Osteoblast (primary cell): ENCODE data around the gene MAPKAPK3. TPM values are rescaled to one million over a fixed set of nuclear protein-coding genes. Genes with fewer than 3 reads are reported as not detected.

Source experiments
- DNase-seq: peaks from one replicate; pipeline ENCODE4 v3.0.0; 2011; ENCODE audit warnings: low spot score, mixed read lengths; ENCODE audit not compliant: insufficient read length; ENCODE audit errors: missing footprints
- H2AFZ ChIP-seq: 2 replicates; pipeline ENCODE4 v1.6.0; 2011; ENCODE audit warnings: mild to moderate bottlenecking, low read length
- H3K27ac ChIP-seq: 2 replicates; pipeline ENCODE4 v1.5.1; 2011; ENCODE audit warnings: mild to moderate bottlenecking, low read depth, low read length, moderate library complexity
- H3K27me3 ChIP-seq: 2 replicates; pipeline ENCODE4 v1.6.0; 2012; ENCODE audit warnings: mild to moderate bottlenecking, control low read depth, inconsistent platforms, low read length, moderate library complexity; ENCODE audit not compliant: insufficient read depth
- H3K36me3 ChIP-seq: 2 replicates; pipeline ENCODE4 v1.5.1; 2011; ENCODE audit warnings: mild to moderate bottlenecking, low read length, control low read depth, moderate library complexity; ENCODE audit not compliant: insufficient read depth
- H3K4me1 ChIP-seq: 2 replicates; pipeline ENCODE4 v1.5.1; 2011; ENCODE audit warnings: mild to moderate bottlenecking, low read length, control low read depth, moderate library complexity; ENCODE audit not compliant: insufficient read depth
- H3K4me2 ChIP-seq: 2 replicates; pipeline ENCODE4 v1.6.0; 2011; ENCODE audit warnings: mild to moderate bottlenecking, low read length; ENCODE audit not compliant: insufficient read depth
- H3K4me3 ChIP-seq: fragments of 200-600 bp; sonication (generic); 3 replicates; pipeline ENCODE4 v1.5.1; 2012; ENCODE audit warnings: mild to moderate bottlenecking, low read length, inconsistent platforms; ENCODE audit not compliant: insufficient read depth
- H3K79me2 ChIP-seq: 2 replicates; pipeline ENCODE4 v1.6.0; 2012; ENCODE audit warnings: mild to moderate bottlenecking, low read length, control low read depth, inconsistent platforms; ENCODE audit not compliant: insufficient read depth
- H3K9me3 ChIP-seq: 2 replicates; pipeline ENCODE4 v1.5.1; 2011; ENCODE audit warnings: low read depth, low read length, control low read depth
- H4K20me1 ChIP-seq: 2 replicates; pipeline ENCODE4 v1.6.0; 2012; ENCODE audit warnings: mild to moderate bottlenecking, low read length, control low read depth; ENCODE audit not compliant: insufficient read depth
- total RNA-seq: library from RNA; depleted of rRNA; stranded (reverse); fragments of >200 nt; gene quantifications from 2 replicates; pipeline ENCODE4 v1.2.3, GENCODE V29; 2012
- TF ChIP-seq, protein P1 (sequence below): IDR thresholded peaks from 2 replicates; pipeline ENCODE4 v1.5.1; 2011; ENCODE audit warnings: mild to moderate bottlenecking, low read depth, low read length, moderate library complexity; ENCODE audit errors: extremely low read depth

The MAPKAPK3 gene
- total RNA-seq, 1 donor, result 56.5 TPM

DNA sequence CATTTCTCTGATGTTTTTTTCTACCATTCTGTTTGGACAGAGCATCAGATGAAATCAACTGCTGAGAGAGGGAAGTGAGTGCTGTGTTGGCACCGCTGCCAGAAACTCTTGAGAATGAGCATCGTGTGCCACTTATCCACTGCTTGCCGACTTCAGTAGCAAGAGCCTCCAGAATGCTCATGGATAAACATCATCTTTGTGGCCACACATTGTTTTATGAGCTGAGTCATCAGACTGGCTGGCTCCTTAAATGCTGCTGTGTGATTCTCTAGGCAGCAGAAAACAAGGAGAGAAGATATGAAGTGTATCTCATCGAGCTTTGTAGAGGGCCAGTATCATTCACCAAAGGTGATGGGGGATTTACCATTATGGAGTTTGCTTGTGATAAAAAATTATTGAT is 54.4 kb downstream of the MAPKAPK3 start:
- H4K20me1 ChIP-seq, result no peaks in the 10 kb centered on the region
- H3K79me2 ChIP-seq, result no peaks in the 10 kb centered on the region
- no peak overlapping the region for H3K4me3 ChIP-seq
- no peaks in the 10 kb centered on the region for H3K9me3 ChIP-seq
- no peak overlapping the region for H3K27ac ChIP-seq
- TF ChIP-seq, protein P1, sequence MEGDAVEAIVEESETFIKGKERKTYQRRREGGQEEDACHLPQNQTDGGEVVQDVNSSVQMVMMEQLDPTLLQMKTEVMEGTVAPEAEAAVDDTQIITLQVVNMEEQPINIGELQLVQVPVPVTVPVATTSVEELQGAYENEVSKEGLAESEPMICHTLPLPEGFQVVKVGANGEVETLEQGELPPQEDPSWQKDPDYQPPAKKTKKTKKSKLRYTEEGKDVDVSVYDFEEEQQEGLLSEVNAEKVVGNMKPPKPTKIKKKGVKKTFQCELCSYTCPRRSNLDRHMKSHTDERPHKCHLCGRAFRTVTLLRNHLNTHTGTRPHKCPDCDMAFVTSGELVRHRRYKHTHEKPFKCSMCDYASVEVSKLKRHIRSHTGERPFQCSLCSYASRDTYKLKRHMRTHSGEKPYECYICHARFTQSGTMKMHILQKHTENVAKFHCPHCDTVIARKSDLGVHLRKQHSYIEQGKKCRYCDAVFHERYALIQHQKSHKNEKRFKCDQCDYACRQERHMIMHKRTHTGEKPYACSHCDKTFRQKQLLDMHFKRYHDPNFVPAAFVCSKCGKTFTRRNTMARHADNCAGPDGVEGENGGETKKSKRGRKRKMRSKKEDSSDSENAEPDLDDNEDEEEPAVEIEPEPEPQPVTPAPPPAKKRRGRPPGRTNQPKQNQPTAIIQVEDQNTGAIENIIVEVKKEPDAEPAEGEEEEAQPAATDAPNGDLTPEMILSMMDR, result no peak
- DNase-seq, result peak; percentile 97
- peaks cover 19% of the 10 kb centered on the region for H3K4me1 ChIP-seq
- no peak overlapping the region for H2AFZ ChIP-seq
- no peak overlapping the region for H3K4me2 ChIP-seq
- H3K27me3 ChIP-seq, result peaks cover 37% of the 10 kb centered on the region
- no peaks in the 10 kb centered on the region for H3K36me3 ChIP-seq

DNA sequence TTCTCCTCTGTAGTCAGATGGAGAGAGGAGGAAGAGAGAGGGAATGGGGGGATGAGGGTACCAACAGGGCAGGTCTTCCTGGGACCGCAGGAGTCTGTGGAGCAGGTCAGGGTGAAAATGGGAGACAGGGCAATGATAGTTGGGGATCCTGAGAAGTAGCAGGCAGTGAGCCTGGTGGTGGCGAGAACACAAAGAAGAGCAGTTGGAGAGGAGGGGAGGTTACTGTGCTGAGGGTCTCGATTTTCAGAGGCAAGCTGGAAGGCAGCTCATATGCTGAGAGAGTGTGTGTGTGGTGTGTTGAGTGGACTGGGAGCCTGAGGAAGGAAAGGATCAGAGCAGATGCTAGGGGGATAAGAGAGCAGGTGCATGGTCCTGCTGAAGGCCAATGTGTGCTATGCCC is 55.7 kb downstream of the MAPKAPK3 start:
- no peak overlapping the region for H3K27ac ChIP-seq
- no peak overlapping the region for H3K4me2 ChIP-seq
- H3K9me3 ChIP-seq, result no peaks in the 10 kb centered on the region
- TF ChIP-seq, protein P1, result no peak
- peaks cover 10% of the 10 kb centered on the region for H3K4me1 ChIP-seq
- no peaks in the 10 kb centered on the region for H3K79me2 ChIP-seq
- no peak overlapping the region for H2AFZ ChIP-seq
- no peak overlapping the region for H3K4me3 ChIP-seq
- H3K27me3 ChIP-seq, result peaks cover 50% of the 10 kb centered on the region
- no peaks in the 10 kb centered on the region for H4K20me1 ChIP-seq
- DNase-seq, result no peak
- H3K36me3 ChIP-seq, result no peaks in the 10 kb centered on the region

- peaks cover 10% of the 10 kb centered on the region for H3K4me1 ChIP-seq
- H3K79me2 ChIP-seq, result no peaks in the 10 kb centered on the region
- no peak overlapping the region for H3K27ac ChIP-seq
- peaks cover 60% of the 10 kb centered on the region for H3K27me3 ChIP-seq
- H3K36me3 ChIP-seq, result no peaks in the 10 kb centered on the region
- TF ChIP-seq, protein P1, result no peak
- no peaks in the 10 kb centered on the region for H4K20me1 ChIP-seq
- no peak overlapping the region for H2AFZ ChIP-seq
- H3K9me3 ChIP-seq, result no peaks in the 10 kb centered on the region
- DNase-seq, result no peak
- no peak overlapping the region for H3K4me2 ChIP-seq
- no peak overlapping the region for H3K4me3 ChIP-seq
These were observed 57.0 kb downstream of the MAPKAPK3 start for GRCh38 chr3:50673931-50674330.

DNA sequence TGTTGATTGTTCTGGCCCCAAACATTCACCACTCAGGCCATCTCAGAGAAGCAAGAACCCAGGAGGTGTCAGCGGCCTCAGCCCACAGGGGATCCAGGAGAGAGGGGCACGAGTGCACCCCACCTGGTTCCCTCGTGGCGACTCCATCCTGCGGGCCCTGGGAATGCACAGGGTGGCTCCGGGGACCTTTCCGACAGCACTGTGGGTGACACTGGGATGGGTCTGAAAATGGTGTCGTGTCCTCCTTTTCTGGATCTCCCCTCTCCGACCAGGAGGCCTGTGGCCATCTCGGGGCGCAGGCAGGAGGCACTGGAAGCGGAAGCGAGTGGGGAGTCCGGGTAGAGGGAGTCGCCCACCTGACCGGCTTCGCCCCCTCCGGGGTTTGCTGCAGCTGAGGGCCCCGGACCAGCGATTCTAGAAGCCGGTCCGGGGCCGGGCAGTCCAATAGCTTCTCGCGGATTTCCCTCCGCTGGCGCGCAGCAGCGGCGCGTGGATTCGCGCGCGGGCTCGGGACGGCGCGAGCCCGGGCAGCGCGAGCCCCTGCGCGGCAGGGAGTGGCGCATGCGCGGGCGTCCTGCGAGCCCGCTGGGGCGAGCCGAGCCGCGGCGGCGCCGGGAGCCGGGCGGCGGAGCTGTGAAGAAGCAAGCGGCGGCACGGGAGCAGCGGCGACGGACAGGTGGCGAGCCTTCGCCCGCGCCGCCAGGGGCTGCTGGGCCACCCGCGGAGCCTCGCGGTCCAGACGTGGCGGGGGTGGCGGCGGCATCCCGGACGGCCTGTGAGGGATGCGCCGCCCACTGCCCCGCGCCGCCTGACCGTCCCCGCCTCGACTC is 57.6 kb downstream of the MAPKAPK3 start, which contains the start of gene DOCK3:
TSS of gene DOCK3 (plus strand) at position 579 of the 830 bp plus-strand sequence. CDS start 337 bp downstream, outside the sequence.
- Histone ChIP-seq H3K27me3 (peaks cover 66% of the 10 kb centered on the region), H3K36me3 (no peaks in the 10 kb centered on the region), H3K4me2 (peak within 1 kb of the TSS; percentile 47), H3K27ac (no peak within 1 kb of the TSS), H2AFZ (no peak within 1 kb of the TSS), H4K20me1 (no peaks in the 10 kb centered on the region), H3K4me3 (peak within 1 kb of the TSS; percentile 46), H3K4me1 (peaks cover 10% of the 10 kb centered on the region), H3K9me3 (no peaks in the 10 kb centered on the region), H3K79me2 (no peaks in the 10 kb centered on the region)
- peak; percentile 96 for DNase-seq
- TF ChIP-seq, protein P1, result no peak
